Brain microvascular endothelial cell (primary cell): ENCODE measurements around the gene MOB1A.
"Not testable (repeated sequence)": the region's sequence is repeated elsewhere in the genome, so short reads cannot be mapped to it uniquely, and the experiment has no call there.

Experiments
- DNase-seq: peaks from one replicate; pipeline ENCODE4 v3.0.0-alpha.2; 2020
- H3K27ac ChIP-seq: fragments of 250-450 bp; sonication (Bioruptor Pico); 2 replicates; pipeline ENCODE4 v1.5.1; 2020; ENCODE audit warnings: mild to moderate bottlenecking, moderate library complexity
- H3K27me3 ChIP-seq: fragments of 250-450 bp; sonication (Bioruptor Pico); replicated peaks from 2 replicates; pipeline ENCODE4 v1.5.1; 2020; ENCODE audit warnings: mild to moderate bottlenecking
- H3K36me3 ChIP-seq: fragments of 250-450 bp; sonication (Bioruptor Pico); replicated peaks from 2 replicates; pipeline ENCODE4 v1.5.1; 2020; ENCODE audit warnings: mild to moderate bottlenecking
- H3K4me3 ChIP-seq: 2 replicates; pipeline ENCODE4 v1.5.1; 2011; ENCODE audit warnings: low read depth, mild to moderate bottlenecking, control low read depth, low read length, moderate library complexity
- in situ Hi-C: cut with HindIII; loops from 2 replicates; pipeline ENCODE4 v1.10.0; 2017; ENCODE audit warnings: low sequenced_read_pairs, low pct_ligation_motif_present
- TF ChIP-seq, protein P1 (sequence below): IDR thresholded peaks from 2 replicates; pipeline ENCODE4 v1.5.1; 2011; ENCODE audit warnings: low read depth, mild to moderate bottlenecking, moderate library complexity, low read length, control low read depth, inconsistent platforms; ENCODE audit errors: missing control alignments

The MOB1A gene

GRCh38 chr2:74188018-74188601, 9.4 kb upstream of the MOB1A start:
- no peak overlapping the region for H3K4me3 ChIP-seq
- DNase-seq, result no peak
- TF ChIP-seq, protein P1, sequence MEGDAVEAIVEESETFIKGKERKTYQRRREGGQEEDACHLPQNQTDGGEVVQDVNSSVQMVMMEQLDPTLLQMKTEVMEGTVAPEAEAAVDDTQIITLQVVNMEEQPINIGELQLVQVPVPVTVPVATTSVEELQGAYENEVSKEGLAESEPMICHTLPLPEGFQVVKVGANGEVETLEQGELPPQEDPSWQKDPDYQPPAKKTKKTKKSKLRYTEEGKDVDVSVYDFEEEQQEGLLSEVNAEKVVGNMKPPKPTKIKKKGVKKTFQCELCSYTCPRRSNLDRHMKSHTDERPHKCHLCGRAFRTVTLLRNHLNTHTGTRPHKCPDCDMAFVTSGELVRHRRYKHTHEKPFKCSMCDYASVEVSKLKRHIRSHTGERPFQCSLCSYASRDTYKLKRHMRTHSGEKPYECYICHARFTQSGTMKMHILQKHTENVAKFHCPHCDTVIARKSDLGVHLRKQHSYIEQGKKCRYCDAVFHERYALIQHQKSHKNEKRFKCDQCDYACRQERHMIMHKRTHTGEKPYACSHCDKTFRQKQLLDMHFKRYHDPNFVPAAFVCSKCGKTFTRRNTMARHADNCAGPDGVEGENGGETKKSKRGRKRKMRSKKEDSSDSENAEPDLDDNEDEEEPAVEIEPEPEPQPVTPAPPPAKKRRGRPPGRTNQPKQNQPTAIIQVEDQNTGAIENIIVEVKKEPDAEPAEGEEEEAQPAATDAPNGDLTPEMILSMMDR, result no peak
- no peaks in the 10 kb centered on the region for H3K36me3 ChIP-seq
- H3K27ac ChIP-seq, result no peak overlapping the region
- in situ Hi-C loops, result no loop called here
- H3K27me3 ChIP-seq, result peaks cover 2% of the 10 kb centered on the region

GRCh38 chr2:74186706-74187105, 8.0 kb upstream of the MOB1A start:
- in situ Hi-C loops, H3K27ac ChIP-seq, H3K4me3 ChIP-seq, DNase-seq, H3K36me3 ChIP-seq, H3K27me3 ChIP-seq: not testable (repeated sequence)

DNA sequence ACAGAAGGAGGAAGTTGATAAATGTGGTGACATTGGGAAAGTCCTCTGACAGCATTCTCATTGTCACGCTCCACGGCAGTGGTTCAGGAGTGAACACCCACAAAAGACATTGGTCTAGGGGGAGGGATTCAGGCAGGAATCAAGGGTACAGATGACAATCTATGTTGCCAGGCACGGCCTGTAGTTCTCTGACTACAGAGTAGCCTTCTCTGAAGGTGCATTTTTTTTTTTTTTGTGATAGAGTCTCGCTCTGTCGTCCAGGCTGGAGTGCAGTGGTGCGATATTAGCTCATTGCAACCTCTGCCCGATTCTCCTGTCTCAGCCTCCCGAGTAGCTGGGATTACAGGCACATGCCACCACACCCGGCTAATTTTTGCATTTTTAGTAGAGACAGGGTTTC, 7.4 kb upstream of the MOB1A start:
- no peaks in the 10 kb centered on the region for H3K27me3 ChIP-seq
- in situ Hi-C loops, result no loop called here
- TF ChIP-seq, protein P1, result no peak
- no peaks in the 10 kb centered on the region for H3K36me3 ChIP-seq
- no peak overlapping the region for H3K27ac ChIP-seq
- no peak for DNase-seq
- no peak overlapping the region for H3K4me3 ChIP-seq

DNA sequence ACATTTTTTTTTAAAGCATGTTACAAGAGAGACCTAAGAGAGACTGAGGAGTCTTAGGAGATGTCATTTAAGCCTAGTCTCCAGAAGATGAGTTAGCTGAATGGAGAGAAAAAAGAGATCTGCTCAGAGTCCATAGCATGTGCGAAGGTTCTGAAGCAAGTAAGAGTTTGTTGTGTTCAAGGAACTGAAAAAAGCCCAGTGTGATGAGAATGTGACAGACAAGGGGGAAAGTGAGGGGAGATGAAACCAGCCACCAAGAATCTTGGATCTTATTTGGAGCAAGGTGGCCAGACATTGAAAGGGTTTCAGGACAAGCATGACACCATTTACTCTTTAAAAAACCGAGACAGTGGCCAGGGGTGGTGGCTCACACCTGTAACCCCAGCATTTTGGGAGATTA, 5.2 kb upstream of the MOB1A start:
- H3K4me3 ChIP-seq, result no peak overlapping the region
- TF ChIP-seq, protein P1, result no peak

DNA sequence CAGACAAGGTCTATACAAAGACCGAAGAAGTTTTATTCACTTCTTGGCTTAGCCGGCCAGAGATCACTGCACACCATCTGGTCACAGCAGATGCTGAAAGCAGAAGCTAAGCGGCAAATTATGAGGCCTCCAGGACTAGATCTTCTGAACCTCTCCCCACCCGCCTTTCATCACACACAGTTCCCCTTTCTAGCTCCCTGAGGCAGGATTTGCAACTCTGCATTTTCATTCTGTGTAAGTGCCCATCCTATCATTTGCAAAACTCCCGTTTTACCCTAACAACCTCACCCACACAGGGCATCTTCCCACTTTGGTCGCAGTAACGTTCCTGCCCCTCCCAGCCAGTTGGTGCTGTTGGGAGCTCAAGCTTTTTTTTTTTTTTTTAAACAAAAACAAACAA, 3.1 kb upstream of the MOB1A start:
- TF ChIP-seq, protein P1, result no peak
- H3K27ac ChIP-seq, result no peak overlapping the region
- in situ Hi-C loops, result no loop called here
- no peaks in the 10 kb centered on the region for H3K27me3 ChIP-seq
- DNase-seq, result no peak
- H3K36me3 ChIP-seq, result no peaks in the 10 kb centered on the region
- no peak overlapping the region for H3K4me3 ChIP-seq

More for the DNA sequence above, 5.2 kb upstream of the MOB1A start:
- H3K27me3 ChIP-seq, result no peaks in the 10 kb centered on the region
- no peak for DNase-seq
- H3K27ac ChIP-seq, result no peak overlapping the region
- in situ Hi-C loops, result no loop called here
- H3K36me3 ChIP-seq, result no peaks in the 10 kb centered on the region

GRCh38 chr2:74179063-74179865, 585 bp upstream of the MOB1A start:
- H3K27me3 ChIP-seq, result no peaks in the 10 kb centered on the region
- H3K4me3 ChIP-seq, result peak overlapping the region; percentile 61
- in situ Hi-C loops, result no loop called here
- H3K36me3 ChIP-seq, result no peaks in the 10 kb centered on the region
- H3K27ac ChIP-seq, result no peak overlapping the region
- TF ChIP-seq, protein P1, result peak; percentile 37
- no peak for DNase-seq
